SH-SY5Y (cell line): Measurements from ENCODE around the gene CLIC4.

ENCODE experiments used
- GATA2 ChIP-seq: IDR thresholded peaks from 2 replicates; pipeline ENCODE4 v1.6.1; 2011; ENCODE audit warnings: mild to moderate bottlenecking, low read depth, low read length
- GATA3 ChIP-seq: IDR thresholded peaks from 2 replicates; pipeline ENCODE4 v1.6.1; 2011; ENCODE audit warnings: low read depth, mild to moderate bottlenecking, low read length, moderate library complexity

DNA sequence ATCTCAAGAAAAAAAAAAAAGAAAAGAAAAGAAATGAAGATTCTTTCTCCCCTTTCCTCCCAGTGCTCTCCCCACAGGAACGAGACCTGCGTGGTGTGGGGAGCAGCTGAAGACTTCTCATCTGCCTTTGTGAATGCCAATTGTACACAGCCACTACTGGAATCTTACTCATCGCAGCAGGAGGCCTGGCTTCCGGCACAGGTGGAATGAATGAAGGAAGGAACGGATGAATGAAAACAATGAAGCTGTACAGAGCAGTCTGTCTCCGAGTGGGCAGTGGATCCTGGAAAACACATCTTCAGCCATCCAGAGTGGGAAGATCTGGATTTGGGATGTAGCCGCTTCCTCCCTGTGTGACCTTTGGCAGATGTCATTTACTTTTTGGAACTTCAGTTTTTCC, 119.9 kb downstream of the CLIC4 start:
- TF ChIP-seq GATA2: no peak
- no peak for TF ChIP-seq GATA3
